SK-N-SH (cell line): ENCODE data around the gene SNAI3. TPM values are rescaled to one million over a fixed set of nuclear protein-coding genes. Genes with fewer than 3 reads are reported as not detected.

ENCODE experiments used
- CTCF ChIA-PET: fragments of 300-600, 350-600 bp; formaldehyde crosslinking; extraction: SDS; loops from one replicate; lab custom pipeline; 2021; lab: Yijun Ruan, JAX
- POLR2A ChIA-PET: fragments of 350-600 bp; sonication (Branson Sonifier 250); formaldehyde crosslinking; extraction: SDS; loops from one replicate; lab custom pipeline; 2020; ENCODE audit warnings: antibody characterized with exemption, inconsistent platforms; lab: Yijun Ruan, JAX
- DNase-seq: peaks from one replicate; pipeline ENCODE4 v3.0.0; 2012
- H2AFZ ChIP-seq: fragments of 200-600 bp; sonication (generic); 2 replicates; pipeline ENCODE4 v1.8.1; 2016; ENCODE audit warnings: antibody characterized with exemption, mild to moderate bottlenecking, low read depth
- H3F3A ChIP-seq: fragments of 200-600 bp; sonication (generic); replicated peaks from 2 replicates; pipeline ENCODE3; 2016; ENCODE audit warnings: antibody characterized with exemption, mild to moderate bottlenecking; ENCODE audit not compliant: insufficient read depth
- H3K27ac ChIP-seq, 2 experiments: fragments of 200-500 bp in 1 of 2; fragments of 200-600 bp in 1 of 2; sonication (Bioruptor generic) in 1 of 2; sonication (generic), shearing (Covaris generic) in 1 of 2; 2 replicates each; pipeline versions ENCODE4 v1.5.1 to v1.6.1; 2014 to 2016; ENCODE audit warnings: low read depth in 2 of 2, inconsistent platforms in 1 of 2, low read length in 1 of 2, mild to moderate bottlenecking in 1 of 2, mixed read lengths in 1 of 2
- H3K27me3 ChIP-seq: fragments of 200-600 bp; sonication (generic), shearing (Covaris generic); 2 replicates; pipeline ENCODE4 v1.6.1; 2016; ENCODE audit warnings: mixed run types; ENCODE audit not compliant: insufficient read depth
- H3K36me3 ChIP-seq, 2 experiments: fragments of 200-500 bp in 1 of 2; fragments of 200-600 bp in 1 of 2; sonication (Bioruptor generic) in 1 of 2; sonication (generic) in 1 of 2; replicated peaks in 1 of 2; 2 replicates each; pipeline versions ENCODE3 to v1.5.1; 2014 to 2016; ENCODE audit warnings: low read length in 1 of 2, mild to moderate bottlenecking in 1 of 2; ENCODE audit not compliant: insufficient read depth in 2 of 2, control insufficient read depth in 1 of 2
- H3K4me1 ChIP-seq, 2 experiments: fragments of 200-500 bp in 1 of 2; fragments of 200-600 bp in 1 of 2; sonication (Bioruptor generic) in 1 of 2; sonication (generic), shearing (Covaris generic) in 1 of 2; 2 replicates each; pipeline versions ENCODE4 v1.5.1 to v1.6.1; 2014 to 2016; ENCODE audit warnings: low read depth in 1 of 2, low read length in 1 of 2, mixed run types in 1 of 2; ENCODE audit not compliant: insufficient read depth in 2 of 2, control insufficient read depth in 1 of 2
- H3K4me2 ChIP-seq: fragments of 200-600 bp; sonication (generic), shearing (Covaris generic); 2 replicates; pipeline ENCODE4 v1.6.1; 2017; ENCODE audit warnings: mixed run types
- H3K4me3 ChIP-seq, 2 experiments: fragments of 200-500 bp in 1 of 2; fragments of 200-600 bp in 1 of 2; sonication (Bioruptor generic) in 1 of 2; sonication (generic), shearing (Covaris generic) in 1 of 2; 2 replicates each; pipeline versions ENCODE4 v1.5.1 to v1.8.1; 2014 to 2016; ENCODE audit warnings: low read depth in 2 of 2, inconsistent platforms in 1 of 2, low read length in 1 of 2, mild to moderate bottlenecking in 1 of 2, mixed read lengths in 1 of 2, moderate library complexity in 1 of 2
- H3K79me2 ChIP-seq: fragments of 200-600 bp; sonication (generic); 2 replicates; pipeline ENCODE4 v1.8.1; 2017; ENCODE audit warnings: mild to moderate bottlenecking; ENCODE audit not compliant: insufficient read depth
- H3K9ac ChIP-seq: fragments of 200-600 bp; sonication (generic); 2 replicates; pipeline ENCODE4 v1.6.1; 2017; ENCODE audit warnings: mixed run types
- H3K9me2 ChIP-seq: fragments of 200-600 bp; sonication (generic); 2 replicates; pipeline ENCODE4 v1.6.1; 2017; ENCODE audit warnings: mixed run types
- H3K9me3 ChIP-seq: fragments of 200-600 bp; sonication (generic); 2 replicates; pipeline ENCODE4 v1.6.1; 2017; ENCODE audit warnings: mixed run types, mild to moderate bottlenecking, moderate library complexity
- H4K20me1 ChIP-seq: fragments of 200-600 bp; sonication (generic); 2 replicates; pipeline ENCODE4 v1.6.1; 2017; ENCODE audit warnings: mild to moderate bottlenecking, mixed run types; ENCODE audit not compliant: insufficient read depth
- CHD2 ChIP-seq: fragments of 150-350 bp; IDR thresholded peaks from 2 replicates; pipeline ENCODE4 v1.6.1; 2018; ENCODE audit warnings: low read length; ENCODE audit not compliant: partially characterized antibody
- CTCF ChIP-seq: fragments of 200-600 bp; sonication (generic); IDR thresholded peaks from 2 replicates; pipeline ENCODE4 v1.6.1; 2017; ENCODE audit warnings: antibody characterized with exemption, mild to moderate bottlenecking, moderate library complexity
- ELF1 ChIP-seq: IDR thresholded peaks from 2 replicates; pipeline ENCODE4 v1.4.0; 2012
- EP300 ChIP-seq, 2 experiments: IDR thresholded peaks; 2 replicates each; pipeline versions ENCODE4 v1.4.0 to v1.6.1; 2012; ENCODE audit warnings: borderline replicate concordance in 1 of 2, low read depth in 1 of 2, low read length in 1 of 2
- EZH2phosphoT487 ChIP-seq: fragments of 200-600 bp; sonication (generic); IDR thresholded peaks from 2 replicates; pipeline ENCODE4 v1.6.1; 2017; ENCODE audit warnings: low read depth, mixed run types, mild to moderate bottlenecking, antibody characterized with exemption, moderate library complexity, borderline replicate concordance
- FOXJ3 ChIP-seq: sonication (generic); formaldehyde crosslinking; IDR thresholded peaks from 2 replicates; pipeline ENCODE4 v1.5.1; 2020; ENCODE audit warnings: mild to moderate bottlenecking, missing genetic modification reagents
- FOXM1 ChIP-seq: IDR thresholded peaks from 2 replicates; pipeline ENCODE4 v1.4.0; 2012; ENCODE audit warnings: low read depth, mild to moderate bottlenecking
- GATA2 ChIP-seq: sonication (generic); formaldehyde crosslinking; IDR thresholded peaks from 2 replicates; pipeline ENCODE4 v1.5.0; 2020; ENCODE audit warnings: mild to moderate bottlenecking, missing genetic modification reagents
- IRF3 ChIP-seq: fragments of 150-350 bp; IDR thresholded peaks from 2 replicates; pipeline ENCODE4 v1.6.1; 2016; ENCODE audit warnings: mild to moderate bottlenecking, low read depth, low read length
- MEF2A ChIP-seq: IDR thresholded peaks from 2 replicates; pipeline ENCODE4 v1.4.0; 2012; ENCODE audit warnings: low read depth, borderline replicate concordance
- NFIC ChIP-seq: IDR thresholded peaks from 2 replicates; pipeline ENCODE4 v1.4.0; 2012; ENCODE audit warnings: borderline replicate concordance
- NRF1 ChIP-seq: IDR thresholded peaks from 2 replicates; pipeline ENCODE4 v1.6.1; 2012; ENCODE audit warnings: low read depth, mild to moderate bottlenecking, low read length
- RAD21 ChIP-seq: IDR thresholded peaks from 2 replicates; pipeline ENCODE4 v1.6.1; 2012; ENCODE audit warnings: mild to moderate bottlenecking, low read length
- RXRA ChIP-seq: IDR thresholded peaks from 2 replicates; pipeline ENCODE4 v1.4.0; 2012; ENCODE audit warnings: low read depth, mild to moderate bottlenecking, borderline replicate concordance
- SIN3A ChIP-seq: IDR thresholded peaks from 2 replicates; pipeline ENCODE4 v1.6.1; 2012; ENCODE audit warnings: low read depth, mild to moderate bottlenecking, low read length, moderate library complexity, borderline replicate concordance
- SMC3 ChIP-seq: IDR thresholded peaks from 2 replicates; pipeline ENCODE4 v1.6.1; 2012; ENCODE audit warnings: low read depth, low read length, improper control_type of control experiment
- TAF1 ChIP-seq: IDR thresholded peaks from 2 replicates; pipeline ENCODE4 v1.6.1; 2012; ENCODE audit warnings: low read depth, mild to moderate bottlenecking, low read length, moderate library complexity, borderline replicate concordance
- TCF12 ChIP-seq: IDR thresholded peaks from 2 replicates; pipeline ENCODE4 v1.4.0; 2012
- USF2 ChIP-seq: fragments of 150-350 bp; IDR thresholded peaks from 2 replicates; pipeline ENCODE4 v1.6.1; 2017; ENCODE audit warnings: antibody characterized with exemption, low read length, low read depth, borderline replicate concordance
- WGBS: methylation state at CpG from one replicate; pipeline ENCODE4 v1.1.6; 2017; ENCODE audit warnings: low lambda C conversion rate; 5-methylcytosine and 5-hydroxymethylcytosine counted together
- polyA plus RNA-seq, 3 experiments: library from polyadenylated mRNA; depleted of rRNA; stranded (reverse); fragments of >200 nt; gene quantifications; 2 replicates each; pipeline ENCODE4 v1.2.3, GENCODE V29; 2012

Gene SNAI3
- polyA plus RNA-seq, 1 of the 3 experiments (the other 2 are of a cell fraction): 0.03 TPM

GRCh38 chr16:88726408-88726749 lies 40.1 kb upstream of the SNAI3 start:
- ChIA-PET CTCF (no interaction called here), POLR2A (no interaction called here)
- H3K9ac ChIP-seq: no peak overlapping the region
- H2AFZ ChIP-seq: no peak overlapping the region
- no peak for TF ChIP-seq GATA2
- no peak for TF ChIP-seq ELF1
- no peak for TF ChIP-seq FOXM1
- no peak for TF ChIP-seq TAF1
- TF ChIP-seq NFIC: no peak
- TF ChIP-seq USF2: no peak
- no peak for TF ChIP-seq RXRA
- no peak for TF ChIP-seq EP300 (IDR thresholded peaks at IDR 0.05; ENCODE audit: borderline replicate concordance in 1 of 2, low read depth in 1 of 2, low read length in 1 of 2)
- no peak for TF ChIP-seq CHD2
- TF ChIP-seq RAD21: no peak
- no peak for TF ChIP-seq TCF12
- TF ChIP-seq MEF2A: no peak
- TF ChIP-seq SIN3A: no peak
- TF ChIP-seq SMC3: no peak
- no peak for TF ChIP-seq CTCF
- TF ChIP-seq FOXJ3 (CRISPR knock-in tag): no peak
- no peak for TF ChIP-seq IRF3
- no peak for TF ChIP-seq NRF1
- TF ChIP-seq EZH2phosphoT487: no peak
- DNase-seq: no peak
- WGBS: no CpG with 5 or more reads among the region's 17 CpGs
- H3K27me3 ChIP-seq: no peaks in the 10 kb centered on the region
- H3K4me1 ChIP-seq: peaks cover 2 to 45% of the 10 kb centered on the region in 2 experiments; a peak in 2 of 4 replicates
- H3K79me2 ChIP-seq: peaks cover 9% of the 10 kb centered on the region; the same call in 1 of the 2 replicates
- peaks cover 4% of the 10 kb centered on the region for H4K20me1 ChIP-seq
- H3K27ac ChIP-seq: no peak overlapping the region
- no peaks in the 10 kb centered on the region for H3K9me3 ChIP-seq
- peaks cover 5 to 48% of the 10 kb centered on the region in 2 experiments for H3K36me3 ChIP-seq
- no peak overlapping the region for H3K4me2 ChIP-seq
- peaks cover 5% of the 10 kb centered on the region for H3F3A ChIP-seq
- no peaks in the 10 kb centered on the region for H3K9me2 ChIP-seq
- no peak overlapping the region for H3K4me3 ChIP-seq
